Transverse colon (tissue), 4 donors: Measurements from ENCODE around the gene BRD2. TPM values are rescaled to one million over a fixed set of nuclear protein-coding genes. Genes with fewer than 3 reads are reported as not detected.
A peak's percentile ranks its signal among the peaks of the same experiment; 100 is the strongest.

Experiments used
- DNase-seq: peaks from one replicate; pipeline ENCODE4 v3.0.0-alpha.2; 2019
- H3K27ac ChIP-seq, 4 donors: fragments of 200-600 bp; sonication (generic); 2 replicates each; pipeline ENCODE4 v1.5.1; 2016 to 2018; ENCODE audit warnings: inconsistent platforms in 4 of 4
- H3K27me3 ChIP-seq: fragments of 200-600 bp; sonication (generic); 2 replicates; pipeline ENCODE4 v1.5.1; 2017; ENCODE audit warnings: inconsistent platforms
- H3K36me3 ChIP-seq, 4 donors: fragments of 200-600 bp; sonication (generic); 2 replicates each; pipeline ENCODE4 v1.5.1; 2017 to 2019; ENCODE audit warnings: inconsistent platforms in 4 of 4
- H3K4me1 ChIP-seq, 4 donors: fragments of 200-600 bp; sonication (generic); 2 replicates each; pipeline ENCODE4 v1.5.1; 2017 to 2020; ENCODE audit warnings: inconsistent platforms in 4 of 4
- H3K4me3 ChIP-seq, 4 donors: fragments of 200-600 bp; sonication (generic); 1 replicate in 1 of 4; 2 replicates in 3 of 4; pipeline versions ENCODE4 v1.5.1 to v1.6.1; 2017 to 2019; ENCODE audit warnings: inconsistent platforms in 4 of 4
- H3K9me3 ChIP-seq, 2 donors: fragments of 200-600 bp; sonication (generic); 2 replicates each; pipeline ENCODE4 v1.5.1; 2017 to 2019; ENCODE audit warnings: inconsistent platforms in 2 of 2
- CTCF ChIP-seq, 5 experiments: fragments of 200-600 bp in 3 of 5; fragments of 450-650 bp in 2 of 5; sonication (generic) in 3 of 5; IDR thresholded peaks; 1 replicate in 2 of 5; 2 replicates in 3 of 5; pipeline ENCODE4 v1.5.1; 2016 to 2017; ENCODE audit warnings: antibody characterized with exemption in 5 of 5, inconsistent platforms in 3 of 5, mild to moderate bottlenecking in 2 of 5, moderate library complexity in 1 of 5
- EP300 ChIP-seq: sonication (generic); formaldehyde crosslinking; IDR thresholded peaks from one replicate; pipeline ENCODE4 v1.6.1; 2017; ENCODE audit warnings: antibody characterized with exemption, low read depth
- POLR2A ChIP-seq: fragments of 450-650 bp; IDR thresholded peaks from one replicate; pipeline ENCODE4 v1.6.1; 2016; ENCODE audit warnings: antibody characterized with exemption, mild to moderate bottlenecking, moderate library complexity
- POLR2AphosphoS5 ChIP-seq, 3 donors: sonication (generic); formaldehyde crosslinking; IDR thresholded peaks; one replicate each; pipeline ENCODE4 v1.6.1; 2016; ENCODE audit warnings: antibody characterized with exemption in 3 of 3
- WGBS, 2 donors: methylation state at CpG; one replicate each; pipeline ENCODE4 v1.1.5; 2018; ENCODE audit warnings: low coverage in 1 of 2; 5-methylcytosine and 5-hydroxymethylcytosine counted together
- in situ Hi-C, 4 donors: fragments of 200-750 bp; cut with MboI; loops; one replicate each; pipeline versions ENCODE4 v1.15.0 to v1.15.1; 2017; ENCODE audit warnings: low sequenced_read_pairs in 3 of 4, low pct_ligation_motif_present in 1 of 4, low pct_unique_long_range_greater_than_20kb in 1 of 4
- intact Hi-C: fragments of 100-400 bp; cut with DNase I; formaldehyde crosslinking; loops from one replicate; pipeline ENCODE4 v1.15.1; 2023; ENCODE audit warnings: low total_unique reads
- total RNA-seq, 4 donors: library from RNA; depleted of rRNA; stranded (reverse); fragments of >200 nt; gene quantifications; one replicate each; pipeline ENCODE4 v1.1.0, GENCODE V29; 2016

The BRD2 gene
- total RNA-seq, 4 donors from 2014 or later = 116 to 612 (median 238) TPM

DNA sequence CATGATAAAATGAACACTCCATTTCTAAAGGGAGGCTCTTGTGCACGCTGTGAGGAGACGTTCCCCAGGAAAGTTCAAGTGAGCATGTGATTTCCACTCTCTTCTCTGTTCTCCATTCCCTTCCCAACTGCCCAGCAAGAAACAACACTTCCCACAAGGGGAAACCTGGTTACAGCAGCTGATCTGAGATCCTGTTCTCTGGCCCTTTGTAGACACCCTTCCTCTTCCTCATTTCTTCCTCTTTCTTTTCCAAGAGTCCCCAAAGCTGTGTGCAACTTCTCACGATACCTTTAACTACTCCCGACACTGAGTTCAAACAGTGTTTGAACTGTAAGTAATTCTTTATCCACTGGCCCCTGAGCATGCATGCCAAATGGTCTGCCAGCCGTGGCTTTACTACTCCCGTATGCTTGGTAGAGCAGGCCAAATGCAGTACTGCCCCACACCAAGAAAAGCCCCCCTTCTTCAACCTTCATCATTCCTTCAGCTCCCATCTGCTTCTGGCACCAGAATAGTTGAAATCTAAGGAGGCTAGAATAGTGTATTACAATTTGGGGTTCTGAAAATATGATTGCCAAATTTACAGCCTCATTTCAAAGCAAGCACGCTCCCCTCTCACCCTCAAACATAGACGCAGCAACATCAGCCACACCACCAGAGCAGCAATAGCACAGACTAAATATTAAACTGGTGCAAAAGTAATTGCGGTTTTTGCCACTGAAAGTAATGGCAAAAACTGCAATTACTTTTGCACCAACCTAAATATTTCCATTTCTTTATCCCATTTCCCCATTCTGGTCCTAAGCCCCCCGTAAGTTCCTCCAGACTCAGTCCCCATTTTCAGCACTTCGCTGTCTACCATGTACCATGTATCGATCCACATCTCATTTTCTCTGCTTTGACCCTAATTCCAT lies 31.9 kb upstream of the BRD2 start:
- WGBS, 2 donors = 81 to 83% methylated on average over 9 to 12 of the region's 12 CpGs
- Histone ChIP-seq H3K36me3 (no peaks in the 10 kb centered on the region), H3K4me1 (peaks cover 0 to 8% (median 1%) of the 10 kb centered on the region in 4 donors), H3K27ac (peak overlapping the region in 1 of 4 donors; percentile 20), H3K9me3 (no peaks in the 10 kb centered on the region), H3K27me3 (no peaks in the 10 kb centered on the region), H3K4me3 (no peak overlapping the region)
- DNase-seq = no peak
- TF ChIP-seq POLR2AphosphoS5 (IDR thresholded peaks at IDR 0.05) = no peak
- no peak for TF ChIP-seq CTCF (IDR thresholded peaks at IDR 0.05)
- TF ChIP-seq EP300 = no peak
- no peak for TF ChIP-seq POLR2A
- in situ Hi-C loops = loop anchor here in 2 of 4 donors (10.0 kb wide), 1 partner anchor 48 kb away; no protein-coding TSS in a partner anchor
- intact Hi-C loops = no loop called here

- TF ChIP-seq EP300 (no peak), POLR2A (no peak), POLR2AphosphoS5 (IDR thresholded peaks at IDR 0.05) (no peak), CTCF (IDR thresholded peaks at IDR 0.05) (no peak)
- H3K27me3 ChIP-seq = no peaks in the 10 kb centered on the region
- H3K4me3 ChIP-seq = no peak overlapping the region
- H3K36me3 ChIP-seq = no peaks in the 10 kb centered on the region
- DNase-seq = peak; percentile 24
- H3K4me1 ChIP-seq = peaks cover 0 to 11% (median 1%) of the 10 kb centered on the region in 4 donors
- peak overlapping the region in 1 of 4 donors; percentile 20 for H3K27ac ChIP-seq
- H3K9me3 ChIP-seq = no peaks in the 10 kb centered on the region
- 35 to 83% methylated on average over 4 to 8 of the region's 8 CpGs for WGBS, 2 donors
- in situ Hi-C loops = loop anchor here in 2 of 4 donors (10.0 kb wide), 1 partner anchor 48 kb away; no protein-coding TSS in a partner anchor
- intact Hi-C loops = no loop called here
Measured at GRCh38 chr6:32937230-32937633, 31.2 kb upstream of the BRD2 start.

DNA sequence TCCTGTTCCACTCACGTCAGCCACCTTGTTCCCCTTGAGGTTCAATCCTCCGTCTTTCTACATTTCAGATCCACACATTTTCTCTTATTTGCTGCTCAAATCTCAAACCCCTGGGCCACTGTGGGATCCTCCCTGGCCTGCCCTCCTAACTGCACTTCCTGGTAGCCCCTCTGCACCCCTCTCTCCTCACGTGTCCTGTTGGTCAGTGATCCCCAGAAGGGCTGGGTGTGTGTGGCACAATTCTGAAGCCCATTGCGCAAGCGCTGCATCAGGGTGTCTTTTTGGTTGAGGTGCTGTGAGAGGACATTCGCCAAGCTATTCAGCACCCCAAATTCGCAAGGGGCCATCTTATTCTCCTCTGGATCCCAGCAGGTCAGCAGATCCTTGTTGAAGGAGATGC lies 29.9 kb upstream of the BRD2 start:
- 89 to 90% methylated on average over 4 to 7 of the region's 7 CpGs for WGBS, 2 donors
- intact Hi-C loops (no loop called here), in situ Hi-C loops (loop anchor here in 2 of 4 donors (10.0 kb wide), 1 partner anchor 46 kb away; no protein-coding TSS in a partner anchor)
- no peak for DNase-seq
- H3K9me3 ChIP-seq = no peaks in the 10 kb centered on the region
- H3K36me3 ChIP-seq = no peaks in the 10 kb centered on the region
- peak overlapping the region in 2 of 4 donors; percentile 4 to 11 for H3K27ac ChIP-seq
- no peak overlapping the region for H3K4me3 ChIP-seq
- no peak for TF ChIP-seq CTCF (IDR thresholded peaks at IDR 0.05)
- TF ChIP-seq POLR2A = no peak
- TF ChIP-seq EP300 = no peak
- TF ChIP-seq POLR2AphosphoS5 (IDR thresholded peaks at IDR 0.05) = no peak
- H3K4me1 ChIP-seq = peaks cover 0 to 19% (median 1%) of the 10 kb centered on the region in 4 donors
- no peaks in the 10 kb centered on the region for H3K27me3 ChIP-seq

- H3K4me1 ChIP-seq = peaks cover 3 to 35% (median 7%) of the 10 kb centered on the region in 4 donors
- H3K4me3 ChIP-seq = peak within 1 kb of the TSS; percentile 7 to 49 (median 13)
- no peak for TF ChIP-seq CTCF (IDR thresholded peaks at IDR 0.05)
- TF ChIP-seq POLR2A = peak; percentile 38
- peak; percentile 41 to 67 (median 49) for TF ChIP-seq POLR2AphosphoS5 (IDR thresholded peaks at IDR 0.05)
- WGBS, 2 donors = 14 to 17% methylated on average over 1 to 9 of the region's 9 CpGs
- no peaks in the 10 kb centered on the region for H3K9me3 ChIP-seq
- in situ Hi-C loops (loop anchor here in 1 of 4 donors (5.0 kb wide), 1 partner anchor 53 kb away; no protein-coding TSS in a partner anchor), intact Hi-C loops (no loop called here)
- H3K27me3 ChIP-seq = no peaks in the 10 kb centered on the region
- DNase-seq = peak; percentile 61
- no peaks in the 10 kb centered on the region for H3K36me3 ChIP-seq
- peak within 1 kb of the TSS; percentile 68 to 74 (median 68) for H3K27ac ChIP-seq
Measured at GRCh38 chr6:32940656-32941213, 27.7 kb upstream of the BRD2 start, which contains the start of gene HLA-DMB. Gene HLA-DMB, minus strand, starts transcription at chr6:32941028. Its CDS starts 221 bp downstream, at chr6:32940807.
